NCI-H128 (cell line): ENCODE data around the gene PUM1.

Source experiments
- DNase-seq: peaks from one replicate; lab custom pipeline; 2025; ENCODE audit not compliant: unreplicated experiment; lab: John Stamatoyannopoulos, UW

Gene PUM1

GRCh38 chr1:30908696-30909364 is 156.7 kb downstream of the PUM1 start, which contains the start of gene SDC3:
Gene SDC3, minus strand, starts transcription at chr1:30908758. Its CDS starts 172 bp downstream, at chr1:30908586.
- DNase-seq: peak; percentile 7

DNA sequence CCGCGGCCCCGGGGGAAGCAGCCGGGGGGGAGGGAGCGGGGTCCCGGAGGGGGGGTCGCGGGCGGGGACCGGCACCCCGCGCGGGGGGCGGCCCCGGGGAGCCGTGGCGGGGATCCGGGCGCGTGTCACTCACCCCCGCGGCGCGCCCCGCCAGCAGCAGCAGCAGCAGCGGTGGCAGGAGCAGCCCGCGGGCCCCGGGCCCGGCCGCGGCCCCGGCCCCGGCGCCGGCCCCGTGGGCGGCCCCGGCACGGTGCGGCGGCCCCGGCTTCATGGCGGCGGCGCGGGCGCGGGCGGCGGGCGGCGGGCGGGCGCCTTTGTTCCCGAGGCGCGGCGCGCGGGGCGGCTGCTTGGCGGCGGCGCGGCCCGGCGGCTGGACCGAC is 157.2 kb downstream of the PUM1 start:
- no peak for DNase-seq

DNA sequence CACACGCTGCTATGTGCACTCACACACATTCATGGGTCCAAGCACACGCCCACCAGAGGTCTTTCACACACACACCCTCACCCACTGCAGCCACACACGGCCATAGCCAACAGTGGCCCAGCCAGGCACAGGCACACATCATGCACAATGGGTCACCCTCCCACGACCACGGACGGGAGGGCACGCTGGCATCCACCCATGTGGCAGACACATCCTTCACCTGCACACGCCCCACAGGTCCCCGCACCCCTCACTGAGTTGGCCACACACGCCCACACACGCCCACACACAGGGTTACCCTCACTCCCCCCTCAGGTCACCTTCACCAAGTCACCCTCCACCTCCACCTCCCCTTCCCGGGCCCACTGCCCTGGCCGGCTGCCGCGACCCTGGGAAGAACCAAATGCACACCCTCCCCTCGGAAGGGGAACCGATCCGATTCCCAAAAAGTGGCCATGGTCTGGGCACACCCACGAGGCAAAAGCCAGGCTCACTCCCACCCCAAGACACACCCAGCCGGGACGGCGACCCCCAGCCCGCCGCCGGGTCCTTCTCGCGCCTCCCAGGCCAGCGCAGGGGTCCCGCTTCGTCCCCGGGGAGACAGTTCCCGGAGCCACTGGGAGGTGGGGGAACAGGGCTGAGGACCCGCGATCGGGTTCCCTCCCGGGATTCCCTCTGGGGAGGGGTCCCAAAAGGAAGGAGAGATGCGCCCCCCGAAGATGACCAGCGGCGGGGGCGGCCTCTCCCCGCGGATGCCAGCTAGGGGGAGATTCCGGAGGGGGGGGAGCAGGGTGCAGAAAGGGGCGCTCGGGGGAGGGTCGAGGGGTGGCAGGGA is 157.8 kb downstream of the PUM1 start:
- DNase-seq: no peak

DNA sequence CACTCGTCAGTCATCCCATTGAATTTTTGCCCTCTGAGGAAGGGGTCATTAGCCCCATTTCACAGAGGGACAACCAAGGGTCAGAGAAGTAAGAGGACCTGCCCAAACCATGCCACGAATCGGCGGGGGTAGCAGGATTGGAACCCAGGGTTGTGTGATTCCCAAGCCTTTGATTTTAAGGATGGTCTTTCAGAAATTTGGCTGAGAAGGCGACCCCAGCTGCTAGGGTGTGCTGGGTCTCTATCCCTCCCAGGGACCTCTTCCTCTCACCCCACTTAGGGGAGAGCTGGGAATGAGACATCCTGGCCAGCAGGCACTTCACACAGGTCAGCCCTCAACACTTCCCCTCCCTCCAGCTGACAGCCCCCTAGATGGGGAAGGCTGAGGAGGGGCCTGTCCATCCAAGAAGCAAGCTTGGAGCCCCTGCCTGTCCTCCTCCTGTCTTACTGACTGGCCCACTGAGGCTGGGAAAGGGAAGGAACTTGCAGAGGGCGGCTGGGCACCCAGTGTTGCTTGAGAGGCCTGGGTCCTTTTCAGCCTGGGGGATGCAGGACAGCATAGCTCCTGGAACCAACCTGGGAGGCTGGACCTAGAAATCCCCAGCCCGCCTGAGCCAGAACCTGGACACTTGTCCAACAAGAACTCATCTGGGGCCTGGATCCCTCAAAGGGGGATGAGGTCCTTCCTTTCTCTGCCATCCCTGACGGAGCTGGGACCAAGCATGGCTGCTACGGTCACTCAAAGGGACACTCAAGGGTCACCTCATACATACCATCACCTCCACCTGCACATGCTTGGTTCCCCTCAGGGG is 158.7 kb downstream of the PUM1 start:
- DNase-seq: no peak

GRCh38 chr1:30905916-30906620 is 159.4 kb downstream of the PUM1 start:
- DNase-seq: no peak

- DNase-seq: no peak
Measured at GRCh38 chr1:30905403-30905802, 160.1 kb downstream of the PUM1 start.

- DNase-seq: no peak
Measured at GRCh38 chr1:30904962-30905335, 160.6 kb downstream of the PUM1 start.

DNA sequence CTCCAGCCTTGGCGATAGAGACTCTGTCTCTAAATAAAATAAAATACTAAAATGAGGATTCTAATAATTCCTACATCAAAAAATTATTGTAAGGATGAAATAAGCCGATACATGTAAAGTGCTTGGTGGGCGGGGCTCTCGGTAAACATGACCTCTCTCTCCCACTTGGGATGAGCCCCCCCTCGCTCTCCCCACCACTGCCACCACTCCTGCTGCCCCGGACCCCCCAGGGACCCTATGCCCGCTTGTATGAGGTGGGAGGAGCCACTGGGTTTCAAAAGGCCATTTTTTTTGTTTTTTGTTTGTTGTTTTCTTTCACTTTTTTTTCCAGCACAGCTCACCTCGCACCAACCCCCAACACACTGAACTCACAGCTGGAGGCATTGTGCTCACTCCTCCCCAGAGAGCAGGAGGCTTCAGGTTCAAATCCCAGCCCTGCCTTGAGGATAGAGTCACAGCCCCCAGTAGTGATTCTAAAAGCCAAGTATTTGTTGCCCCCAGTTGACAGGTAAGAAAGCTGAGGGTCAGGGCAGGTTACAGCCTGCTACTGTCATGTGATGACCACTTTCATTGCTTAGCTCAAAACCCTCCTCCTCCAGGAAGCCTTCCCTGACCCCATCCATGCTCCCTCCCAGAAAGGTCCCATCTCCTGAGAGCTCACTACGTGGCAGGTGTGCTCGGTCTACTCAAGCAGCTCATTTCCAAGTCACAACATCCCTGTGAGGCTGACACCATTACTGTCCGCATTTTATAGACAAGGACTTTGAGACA is 161.1 kb downstream of the PUM1 start:
- DNase-seq: no peak

DNA sequence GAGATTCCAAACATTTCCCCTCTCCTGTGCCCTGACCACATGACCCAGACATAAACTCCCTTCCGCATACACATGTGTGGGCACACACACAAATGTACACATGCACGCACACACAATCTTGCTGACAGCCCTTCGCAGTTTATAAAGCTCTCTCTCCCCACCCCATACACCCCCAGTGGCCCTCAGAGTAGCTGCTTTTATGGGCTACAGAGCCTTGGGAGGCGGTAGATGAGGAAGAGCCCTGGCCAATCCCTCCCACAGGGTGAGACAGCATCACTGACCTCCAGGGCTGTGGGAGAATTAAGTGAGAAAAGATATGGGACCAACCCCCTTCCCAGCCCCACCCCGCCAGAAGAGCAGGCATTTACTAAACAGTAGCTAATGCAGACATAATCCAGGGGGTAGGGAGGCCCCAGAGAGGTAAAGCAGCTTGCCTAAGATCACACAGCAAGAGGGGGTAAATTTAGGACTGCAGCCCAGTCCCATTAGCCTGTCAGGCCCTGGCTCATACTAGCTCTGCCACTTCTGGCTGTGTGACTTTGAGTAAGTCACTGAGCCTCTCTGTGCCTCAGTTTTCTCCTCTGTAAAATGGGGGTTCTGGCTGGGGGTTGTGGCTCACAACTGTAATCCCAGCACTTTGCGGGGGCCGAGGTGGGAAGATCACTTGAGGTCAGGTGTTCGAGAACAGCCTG is 162.0 kb downstream of the PUM1 start:
- no peak for DNase-seq

- DNase-seq: no peak
Measured at GRCh38 chr1:30902593-30903290, 162.8 kb downstream of the PUM1 start.

DNA sequence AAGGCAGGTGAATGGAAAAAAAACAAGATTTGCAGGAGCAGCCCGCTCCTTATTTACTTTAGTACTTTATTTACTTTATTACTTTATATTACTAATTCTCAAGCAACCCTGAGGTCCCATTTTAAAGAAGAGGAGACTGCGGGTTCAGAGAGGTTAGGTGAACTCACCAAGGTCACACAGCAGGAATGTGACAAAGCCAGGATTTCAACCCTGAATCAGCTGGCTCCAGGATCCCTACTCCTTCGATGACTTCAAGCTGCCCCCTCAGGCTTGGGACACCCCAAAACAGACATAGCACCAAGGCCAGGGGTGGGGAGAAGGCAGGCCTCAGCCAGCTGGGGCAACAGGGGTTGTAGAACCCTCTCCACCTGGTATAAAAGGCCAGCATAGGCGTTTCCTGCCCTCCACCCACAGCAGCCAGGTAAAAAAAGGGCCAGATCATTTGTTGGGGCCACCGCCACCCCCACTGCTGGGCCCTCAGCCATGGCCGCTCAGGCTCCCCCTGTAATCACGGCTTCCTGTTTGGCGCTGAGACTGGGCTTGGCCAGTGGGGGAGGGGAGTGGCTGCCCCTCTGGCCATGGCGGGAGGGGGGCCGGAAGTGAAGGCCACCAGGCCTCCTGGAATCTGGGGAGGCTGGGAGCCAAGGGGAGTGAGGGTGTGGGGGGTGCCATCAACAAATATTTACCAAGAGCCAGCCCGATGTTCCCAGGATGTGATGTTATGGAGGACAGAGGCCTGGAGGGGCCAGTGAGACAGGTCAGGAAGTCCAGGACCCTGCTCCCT is 163.5 kb downstream of the PUM1 start:
- no peak for DNase-seq

DNA sequence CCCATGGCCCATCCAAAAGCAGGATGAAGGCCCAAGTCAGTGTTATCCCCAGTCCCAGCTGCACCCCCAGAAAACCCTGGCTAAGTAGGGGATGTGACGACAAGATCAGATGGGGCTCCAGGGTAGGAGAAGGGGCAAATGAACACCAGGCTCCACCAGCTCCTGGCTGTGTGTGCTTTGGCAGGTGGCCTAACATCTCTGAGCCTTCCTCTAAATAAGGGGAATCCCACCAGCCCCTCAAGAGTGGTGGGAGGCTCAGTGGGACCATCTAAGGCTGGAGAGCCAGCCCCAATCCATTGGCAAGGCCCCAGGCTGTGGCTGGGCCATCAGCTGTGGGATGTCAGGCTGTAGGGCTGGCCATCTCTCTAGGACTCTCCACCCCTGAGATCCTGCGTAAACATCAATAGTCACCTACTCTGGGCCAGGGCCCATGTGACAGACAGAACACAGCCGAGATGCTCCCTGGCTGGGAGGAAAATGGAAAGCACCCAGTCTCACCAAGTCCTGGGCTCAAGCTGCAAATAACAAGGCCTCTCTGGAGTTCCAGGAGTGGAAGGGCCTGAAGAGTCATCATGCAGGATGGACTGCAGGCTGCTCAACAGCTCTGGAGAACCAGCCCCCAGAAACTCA is 164.5 kb downstream of the PUM1 start:
- no peak for DNase-seq

DNA sequence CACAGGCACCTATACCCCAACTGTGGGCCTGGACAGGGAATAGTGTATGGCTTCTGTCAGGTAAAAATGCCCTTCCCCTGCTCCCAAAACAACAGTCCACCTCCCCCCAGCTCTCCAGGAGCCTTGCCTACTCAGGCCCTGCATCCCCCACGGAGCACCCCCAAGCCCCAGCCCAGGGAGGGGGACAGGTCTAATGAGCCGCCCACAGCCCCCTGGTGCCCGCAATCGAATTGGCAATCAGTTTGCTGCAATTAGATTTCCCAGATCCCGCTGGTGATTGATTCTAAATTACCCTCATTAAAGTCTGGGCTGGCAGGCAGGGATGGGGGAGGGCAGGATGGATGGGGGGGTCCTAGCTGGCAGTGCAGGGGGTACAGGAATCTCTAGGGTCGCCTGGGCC is 165.0 kb downstream of the PUM1 start:
- no peak for DNase-seq

GRCh38 chr1:30899577-30900389 is 165.7 kb downstream of the PUM1 start:
- no peak for DNase-seq

- DNase-seq: no peak
Measured at GRCh38 chr1:30898031-30898815, 167.3 kb downstream of the PUM1 start.

- DNase-seq: no peak
Measured at GRCh38 chr1:30896905-30897304, 168.6 kb downstream of the PUM1 start.
